K562 (cell line): Measurements from ENCODE around the gene TSPOAP1. TPM values are rescaled to one million over a fixed set of nuclear protein-coding genes. Genes with fewer than 3 reads are reported as not detected.
A peak's percentile ranks its signal among the peaks of the same experiment; 100 is the strongest.

Source experiments
- CHD2 ChIP-seq: IDR thresholded peaks from 2 replicates; pipeline ENCODE4 v1.6.1; 2011; ENCODE audit warnings: low read depth, low read length
- CTCF ChIP-seq, 3 experiments: IDR thresholded peaks in 2 of 3; conservative IDR thresholded peaks in 1 of 3; 2 replicates each; pipeline ENCODE4 v1.5.1; 2011 to 2012; ENCODE audit warnings: low read length in 3 of 3, mild to moderate bottlenecking in 3 of 3, control low read depth in 2 of 3, improper control_type of control experiment in 1 of 3, inconsistent platforms in 1 of 3, low read depth in 1 of 3, mixed read lengths in 1 of 3, moderate library complexity in 1 of 3; ENCODE audit not compliant: insufficient read depth in 2 of 3
- FOXA1 ChIP-seq: fragments of 450-650 bp; IDR thresholded peaks from 2 replicates; pipeline ENCODE4 v1.6.1; 2016; ENCODE audit warnings: mild to moderate bottlenecking, borderline replicate concordance
- HOXB6 ChIP-seq: fragments of 250-450 bp; sonication (Bioruptor Pico); IDR thresholded peaks from 2 replicates; pipeline ENCODE4 v1.5.1; 2022; ENCODE audit warnings: mild to moderate bottlenecking, borderline replicate concordance
- HSF4 ChIP-seq: fragments of 250-450 bp; sonication (Bioruptor Pico); IDR thresholded peaks from 2 replicates; pipeline ENCODE4 v2.1.2; 2022; ENCODE audit warnings: mild to moderate bottlenecking, moderate library complexity, borderline replicate concordance
- MAFK ChIP-seq: IDR thresholded peaks from 2 replicates; pipeline ENCODE4 v1.6.1; 2011; ENCODE audit warnings: low read length, improper control_type of control experiment
- MEIS2 ChIP-seq: fragments of 450-650 bp; IDR thresholded peaks from 2 replicates; pipeline ENCODE4 v1.6.1; 2014; ENCODE audit warnings: mild to moderate bottlenecking; ENCODE audit not compliant: partially characterized antibody
- NR2C1 ChIP-seq, 2 experiments: fragments of 450-650 bp; IDR thresholded peaks; 2 replicates each; pipeline ENCODE4 v1.6.1; 2017; ENCODE audit warnings: mild to moderate bottlenecking in 2 of 2, antibody characterized with exemption in 1 of 2, inconsistent platforms in 1 of 2, missing compliant biosample characterization in 1 of 2, missing genetic modification characterization in 1 of 2
- NUFIP1 ChIP-seq: fragments of 450-650 bp; IDR thresholded peaks from 2 replicates; pipeline ENCODE4 v1.6.1; 2018; ENCODE audit not compliant: partially characterized antibody
- POLR2AphosphoS2 ChIP-seq: IDR thresholded peaks from 2 replicates; pipeline ENCODE4 v1.6.1; 2012; ENCODE audit warnings: low read length, improper control_type of control experiment
- SAP30 ChIP-seq: fragments of 200-600 bp; sonication (generic); IDR thresholded peaks from 2 replicates; pipeline ENCODE4 v1.6.1; 2012; ENCODE audit warnings: borderline replicate concordance, low read depth, mild to moderate bottlenecking, moderate library complexity, low read length, control low read depth, inconsistent platforms; ENCODE audit not compliant: insufficient read depth, poor library complexity, severe bottlenecking
- SETDB1 ChIP-seq: IDR thresholded peaks from one replicate; pipeline ENCODE4 v1.6.1; 2012; ENCODE audit warnings: low read length, control low read depth, inconsistent platforms
- SIX5 ChIP-seq, 2 experiments: IDR thresholded peaks; 2 replicates each; pipeline ENCODE4 v1.6.1; 2011; ENCODE audit warnings: low read length in 2 of 2, borderline replicate concordance in 1 of 2, low read depth in 1 of 2, mild to moderate bottlenecking in 1 of 2, moderate library complexity in 1 of 2; ENCODE audit not compliant: insufficient read depth in 1 of 2
- SMAD2 ChIP-seq: fragments of 150-350 bp; IDR thresholded peaks from 2 replicates; pipeline ENCODE4 v1.6.1; 2014; ENCODE audit warnings: low read depth, mild to moderate bottlenecking, low read length
- SMAD3 ChIP-seq: fragments of 450-650 bp; formaldehyde crosslinking; conservative IDR thresholded peaks from 2 replicates; pipeline ENCODE4 v1.4.0; 2020; ENCODE audit warnings: mild to moderate bottlenecking
- ZBTB33 ChIP-seq: sonication (generic); formaldehyde crosslinking; IDR thresholded peaks from 2 replicates; pipeline ENCODE4 v1.8.1; 2023; ENCODE audit warnings: mild to moderate bottlenecking, missing genetic modification reagents
- ZBTB5 ChIP-seq: fragments of 450-650 bp; IDR thresholded peaks from 2 replicates; pipeline ENCODE4 v1.6.1; 2017; ENCODE audit warnings: antibody characterized with exemption
- ZNF12 ChIP-seq: sonication (generic); formaldehyde crosslinking; IDR thresholded peaks from 2 replicates; pipeline ENCODE4 v1.4.0; 2020; ENCODE audit warnings: mild to moderate bottlenecking, missing genetic modification reagents
- ZNF586 ChIP-seq: fragments of 450-650 bp; formaldehyde crosslinking; conservative IDR thresholded peaks from 2 replicates; pipeline ENCODE4 v1.4.0; 2020; ENCODE audit warnings: mild to moderate bottlenecking, moderate library complexity
- ZZZ3 ChIP-seq: fragments of 450-650 bp; IDR thresholded peaks from 2 replicates; pipeline ENCODE4 v1.6.1; 2016; ENCODE audit warnings: antibody characterized with exemption, mild to moderate bottlenecking, moderate library complexity
- polyA plus RNA-seq, 8 experiments: library from polyadenylated mRNA; depleted of rRNA in 4 of 8; stranded (reverse) in 5 of 8; unstranded in 3 of 8; fragments of >200 nt; fragmentation: Nextera tagmentation in 2 of 8; fragmentation: Illumina TruSeq in 1 of 8; extraction: Ambion mirVana in 2 of 8; extraction: Trizol in 1 of 8; gene quantifications; 2 replicates each; pipeline versions ENCODE4 v1.2.1 to v1.2.3, GENCODE V29; 2011 to 2014; ENCODE audit warnings: inconsistent platforms in 1 of 8, missing spikeins in 1 of 8
- total RNA-seq, 7 experiments: library from RNA; depleted of rRNA in 6 of 7; stranded (reverse); fragments of >200 nt in 6 of 7; fragmentation: Illumina TruSeq in 2 of 7; extraction: Trizol in 2 of 7; gene quantifications; 2 replicates each; pipeline versions ENCODE4 v1.2.1 to v1.2.3, GENCODE V29; 2011 to 2021; ENCODE audit warnings: low replicate concordance in 1 of 7
- TF ChIP-seq, protein P1 (sequence below): sonication (generic); formaldehyde crosslinking; IDR thresholded peaks from 2 replicates; pipeline ENCODE4 v1.9.0; 2022; ENCODE audit warnings: mild to moderate bottlenecking, missing genetic modification reagents

The TSPOAP1 gene
- total and polyA plus RNA-seq, 9 of the 15 experiments (the other 6 are each of a cell fraction or from before 2014, with no cell fraction given), result 0.87 to 3.9 (median 1.8) TPM; not detected in 2

GRCh38 chr17:58351831-58352595 lies 23.4 kb upstream of the TSPOAP1 start, which contains the start of gene SUPT4H1 (continued):
- no peak for TF ChIP-seq ZBTB33 (CRISPR knock-in tag)
- TF ChIP-seq POLR2AphosphoS2, result peak; percentile 39; the same call in 1 of the 2 replicates
- TF ChIP-seq MAFK, result no peak
- no peak for TF ChIP-seq SMAD3 (CRISPR knock-in tag)
- TF ChIP-seq CHD2, result peak; percentile 29; the same call in 1 of the 2 replicates
- TF ChIP-seq FOXA1, result no peak
- TF ChIP-seq CTCF (IDR thresholded peaks at IDR 0.05 in 2 of 3, conservative IDR thresholded peaks at IDR 0.05 in 1 of 3; ENCODE audit: insufficient read depth in 2 of 3, low read depth in 1 of 3, low read length in 3 of 3), result peak in 2 of 3 experiments; percentile 15 to 20; a peak in 2 of 6 replicates
- no peak for TF ChIP-seq HSF4 (CRISPR knock-in tag)
- TF ChIP-seq HOXB6 (CRISPR knock-in tag), result no peak
- no peak for TF ChIP-seq NUFIP1
- peak; percentile 75 for TF ChIP-seq SETDB1
- TF ChIP-seq SAP30, result peak; percentile 46
- TF ChIP-seq, protein P1, sequence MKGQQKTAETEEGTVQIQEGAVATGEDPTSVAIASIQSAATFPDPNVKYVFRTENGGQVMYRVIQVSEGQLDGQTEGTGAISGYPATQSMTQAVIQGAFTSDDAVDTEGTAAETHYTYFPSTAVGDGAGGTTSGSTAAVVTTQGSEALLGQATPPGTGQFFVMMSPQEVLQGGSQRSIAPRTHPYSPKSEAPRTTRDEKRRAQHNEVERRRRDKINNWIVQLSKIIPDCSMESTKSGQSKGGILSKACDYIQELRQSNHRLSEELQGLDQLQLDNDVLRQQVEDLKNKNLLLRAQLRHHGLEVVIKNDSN (CRISPR knock-in tag), result no peak
- no peak for TF ChIP-seq SMAD2
- no peak for TF ChIP-seq ZNF586 (CRISPR knock-in tag)
- TF ChIP-seq ZNF12, result no peak
- peak; percentile 85 for TF ChIP-seq MEIS2
- TF ChIP-seq ZZZ3, result no peak
- no peak for TF ChIP-seq ZBTB5
- peak; percentile 93 for TF ChIP-seq NR2C1 (IDR thresholded peaks at IDR 0.05)
- TF ChIP-seq NR2C1 (tag; IDR thresholded peaks at IDR 0.05), result peak; percentile 97
- TF ChIP-seq SIX5 (IDR thresholded peaks at IDR 0.05; ENCODE audit: borderline replicate concordance in 1 of 2, insufficient read depth in 1 of 2, low read depth in 1 of 2, low read length in 2 of 2), result peak; percentile 54 to 66; a peak in 3 of 4 replicates
